GM19238 (cell line): ENCODE measurements around the gene MRPS10.
"Not testable (repeated sequence)": the region's sequence is repeated elsewhere in the genome, so short reads cannot be mapped to it uniquely, and the experiment has no call there.

ENCODE experiments used
- DNase-seq: peaks from one replicate; pipeline ENCODE4 v3.0.0; 2011; ENCODE audit warnings: low spot score; ENCODE audit not compliant: insufficient read length

Gene MRPS10

DNA sequence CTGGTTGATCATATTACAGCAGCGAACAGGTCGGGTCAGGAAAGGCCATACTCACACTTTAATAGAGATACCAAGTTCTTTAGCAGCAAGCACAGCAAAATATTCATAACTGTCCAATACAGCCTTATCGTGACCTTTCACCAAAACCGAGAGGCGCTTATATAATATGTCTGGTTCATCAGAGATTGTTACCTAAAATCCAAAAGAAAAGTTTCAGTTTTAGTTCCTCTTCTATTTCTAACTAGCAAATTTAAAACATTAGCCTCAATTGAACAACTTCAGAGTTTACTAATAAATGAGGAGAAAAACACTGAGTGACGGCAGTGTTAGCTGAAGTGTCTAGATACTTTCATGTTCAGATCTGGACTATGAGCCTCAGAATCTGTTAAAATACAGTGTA, 5.9 kb downstream of the MRPS10 start:
- DNase-seq: no peak

- no peak for DNase-seq
These were observed 7.1 kb downstream of the MRPS10 start for GRCh38 chr6:42210551-42210950.

DNA sequence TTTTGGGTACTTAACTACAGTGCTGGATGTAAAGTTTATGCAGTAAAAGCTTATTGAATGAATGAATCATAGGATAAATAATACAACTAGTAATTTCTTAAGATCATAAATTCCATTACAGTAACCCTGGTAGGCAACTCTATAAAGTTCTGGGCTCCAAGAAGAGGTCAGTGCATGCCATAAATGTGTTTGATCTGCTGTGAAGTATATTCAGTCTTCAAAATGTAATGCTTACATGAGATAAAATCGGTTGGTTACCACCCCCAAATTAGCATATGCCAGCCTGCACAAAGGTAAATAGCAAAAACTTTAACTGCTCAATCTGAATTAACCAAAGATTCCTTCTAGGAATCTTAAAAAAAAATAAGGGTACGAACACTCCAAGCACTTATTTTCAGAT, 10.1 kb downstream of the MRPS10 start:
- not testable (repeated sequence) for DNase-seq

DNA sequence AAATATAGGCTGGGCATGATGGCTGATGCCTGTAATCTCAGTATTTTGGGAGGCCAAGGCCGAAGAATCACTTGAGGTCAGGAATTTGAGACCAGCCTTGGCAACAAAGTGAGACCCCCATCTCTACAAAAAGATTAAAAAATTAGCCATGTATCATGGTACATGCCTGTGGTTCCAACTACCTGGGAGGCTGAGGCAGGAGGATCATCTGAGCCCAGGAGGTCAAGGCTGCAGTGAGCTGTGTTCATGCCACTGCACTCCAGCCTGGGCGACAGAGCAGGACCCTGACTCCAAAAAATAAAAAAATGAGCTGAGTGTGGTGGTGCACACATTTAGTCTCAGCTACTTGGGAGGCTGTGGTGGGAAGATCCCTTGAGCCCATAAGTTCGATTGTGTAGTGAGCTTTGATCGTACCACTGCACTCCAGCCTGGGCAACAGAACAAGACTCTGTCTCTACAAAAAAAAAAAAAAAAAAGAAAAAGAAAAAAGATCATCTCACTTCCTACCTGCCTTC, 12.8 kb downstream of the MRPS10 start:
- no peak for DNase-seq

GRCh38 chr6:42203183-42203582, 14.5 kb downstream of the MRPS10 start:
- no peak for DNase-seq

GRCh38 chr6:42202131-42202915, 15.3 kb downstream of the MRPS10 start:
- DNase-seq: not testable (repeated sequence)

- DNase-seq: no peak
These were observed 16.3 kb downstream of the MRPS10 start for GRCh38 chr6:42201382-42201781.

DNA sequence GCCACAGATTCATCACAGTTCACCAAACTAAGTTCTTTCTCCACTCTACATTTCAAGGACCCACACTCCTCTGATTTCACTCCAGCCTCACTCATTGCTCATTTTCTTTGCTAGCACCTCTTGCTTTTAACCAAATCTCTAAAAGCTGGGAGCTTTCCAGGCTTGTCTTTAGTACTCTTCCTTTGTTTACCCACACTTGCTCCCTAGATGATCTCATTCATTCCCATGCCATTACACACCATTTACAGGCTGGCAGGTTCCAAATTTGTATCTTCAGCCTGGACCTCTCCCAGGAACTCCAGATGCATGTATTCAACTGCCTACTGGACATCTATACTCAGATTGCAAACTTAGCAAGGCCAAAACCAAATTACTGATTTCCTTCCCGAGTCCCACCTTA, 17.6 kb downstream of the MRPS10 start:
- no peak for DNase-seq

GRCh38 chr6:42199106-42199981, 18.3 kb downstream of the MRPS10 start:
- DNase-seq: no peak

DNA sequence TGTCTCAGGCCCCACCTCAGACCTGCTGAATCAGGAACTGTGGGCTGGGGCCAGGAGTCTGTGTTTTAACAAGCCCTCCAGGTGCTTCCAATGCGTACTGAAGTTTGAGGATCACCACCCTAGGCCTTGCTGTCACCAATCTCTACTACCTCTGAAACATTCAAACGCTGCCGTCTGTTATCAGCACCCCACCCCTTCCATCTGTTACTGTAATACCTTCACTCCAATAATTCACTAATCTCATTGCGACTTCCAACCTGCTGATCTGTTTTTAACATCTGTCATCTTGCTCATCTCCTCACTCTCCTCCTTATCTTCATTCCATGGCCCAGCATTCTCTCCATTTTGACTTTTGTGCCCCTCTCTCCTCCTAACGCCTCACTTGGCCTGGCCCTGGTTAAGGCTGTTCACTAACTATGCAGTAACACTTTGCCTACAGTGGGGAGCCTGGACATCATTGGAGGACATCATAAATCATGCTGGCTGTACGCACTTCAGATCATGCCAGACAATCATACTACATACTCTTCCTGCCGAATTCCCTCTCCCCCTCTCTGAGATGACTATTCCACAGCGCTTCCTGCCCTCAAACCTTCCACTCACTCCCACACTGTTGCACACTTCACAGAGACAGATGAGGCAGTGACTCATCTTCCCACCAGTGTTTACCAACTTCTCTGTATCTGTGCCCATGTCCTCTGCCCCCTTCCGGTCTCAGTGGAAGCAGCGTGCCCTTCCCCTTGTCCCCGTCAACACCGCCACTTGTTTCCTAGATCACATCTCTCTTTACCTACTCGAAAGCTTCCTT, 19.9 kb downstream of the MRPS10 start:
- no peak for DNase-seq

- DNase-seq: no peak
These were observed 22.2 kb downstream of the MRPS10 start for GRCh38 chr6:42195415-42195814.

DNA sequence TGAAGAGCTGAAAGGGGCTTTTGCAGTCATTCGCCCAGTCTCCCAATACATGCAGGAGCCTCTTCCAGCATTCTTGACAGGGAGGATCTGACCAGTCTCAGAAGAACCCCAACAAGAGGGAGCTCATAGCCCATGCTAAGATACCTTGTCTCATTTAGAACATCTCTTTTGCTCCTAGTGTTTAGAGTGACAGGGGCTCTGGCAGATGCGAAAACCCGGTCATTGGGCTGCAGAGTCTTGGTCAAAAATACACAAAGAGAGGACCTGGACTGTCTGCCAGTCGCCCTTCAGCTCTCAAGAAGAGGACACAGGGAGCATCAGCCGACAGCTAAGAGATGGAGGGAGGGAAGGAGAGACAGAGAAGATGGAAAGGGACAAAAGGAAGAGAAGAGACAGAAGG, 23.6 kb downstream of the MRPS10 start:
- DNase-seq: no peak

GRCh38 chr6:42193491-42193894, 24.2 kb downstream of the MRPS10 start:
- DNase-seq: no peak

DNA sequence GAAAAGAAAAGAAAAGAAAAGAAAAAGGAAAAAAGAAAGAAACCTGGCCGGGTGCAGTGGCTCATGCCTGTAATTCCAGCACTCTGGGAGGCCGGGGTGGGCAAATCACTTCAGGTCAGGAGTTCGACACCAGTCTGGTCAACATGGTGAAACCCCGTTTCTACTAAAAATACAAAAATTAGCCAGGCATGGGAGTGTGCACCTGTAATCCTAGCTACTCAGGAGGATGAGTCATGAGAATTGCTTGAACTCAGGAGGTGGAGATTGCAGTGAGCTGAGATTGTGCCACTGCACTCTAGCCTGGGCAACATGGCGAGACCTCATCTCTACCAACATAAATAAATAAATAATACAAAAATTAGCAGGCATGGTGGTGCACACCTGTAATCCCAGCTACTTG, 25.3 kb downstream of the MRPS10 start:
- not testable (repeated sequence) for DNase-seq

DNA sequence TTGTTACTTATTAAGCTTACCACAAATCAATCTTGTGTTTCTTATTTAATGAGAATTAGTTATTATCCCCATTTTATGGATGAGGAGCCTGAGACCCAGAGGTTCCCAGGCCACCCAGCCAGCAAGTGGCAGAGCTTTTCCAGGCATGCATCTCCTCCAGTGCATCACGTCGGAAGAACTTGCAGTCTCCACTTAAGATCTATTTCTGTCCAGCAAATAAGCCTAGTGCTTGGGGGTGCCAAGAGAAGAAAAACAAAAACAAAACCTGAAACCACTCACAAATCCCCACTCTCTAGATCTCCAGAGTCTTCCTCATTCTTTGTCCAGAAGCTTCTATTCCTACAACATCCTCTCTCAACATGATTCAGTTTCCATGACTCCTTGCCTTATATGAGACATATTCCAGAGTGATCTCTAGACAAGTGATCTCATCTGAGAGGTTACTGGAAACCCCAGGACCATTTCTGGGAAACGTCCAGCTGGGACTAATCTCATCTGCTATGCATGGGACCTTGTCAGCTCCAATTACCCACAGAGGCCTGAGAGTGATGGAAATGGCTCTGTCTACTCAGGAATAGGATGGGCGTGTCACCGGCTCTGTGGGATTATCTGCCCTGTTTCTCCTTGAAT, 27.0 kb downstream of the MRPS10 start:
- DNase-seq: no peak

- no peak for DNase-seq
These were observed 29.3 kb downstream of the MRPS10 start for GRCh38 chr6:42188406-42188805.

DNA sequence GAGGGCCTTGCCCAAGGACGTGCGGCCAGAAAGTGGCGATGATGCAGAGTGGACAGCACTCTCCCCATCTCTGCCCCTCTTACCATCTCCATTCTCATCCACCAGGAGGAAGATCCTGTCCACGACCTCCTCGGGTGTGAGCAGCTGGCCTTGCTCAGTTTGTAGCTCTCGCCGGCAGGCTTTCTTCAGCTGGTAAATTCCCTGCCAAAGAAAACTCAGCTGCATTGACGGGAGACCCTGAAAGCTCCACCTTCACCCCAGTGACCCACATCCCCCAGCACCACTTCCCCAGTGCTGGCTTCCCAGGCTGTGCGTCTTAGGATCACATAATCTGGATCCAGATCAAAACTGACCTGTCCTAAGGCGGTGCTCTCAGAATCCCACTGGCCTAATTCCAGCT, 32.1 kb downstream of the MRPS10 start:
- no peak for DNase-seq

GRCh38 chr6:42184475-42184874, 33.2 kb downstream of the MRPS10 start:
- no peak for DNase-seq

GRCh38 chr6:42182101-42182500, 35.6 kb downstream of the MRPS10 start:
- DNase-seq: no peak

- DNase-seq: no peak
These were observed 37.7 kb downstream of the MRPS10 start for GRCh38 chr6:42179945-42180313.
